ENCODE measurements around the gene PAH. TPM values are rescaled to one million over a fixed set of nuclear protein-coding genes. Genes with fewer than 3 reads are reported as not detected.

The PAH gene
- total and polyA plus RNA-seq, 2 of the 13 experiments (the other 11 are each of a cell fraction or from before 2014, with no cell fraction given) = 192 to 451 TPM

- FAIRE-seq (no peak), ATAC-seq (no peak), DNase-seq (ENCODE audit: low spot score) (no peak)
- 7% methylated on average over 3 of the region's 3 CpGs for WGBS (ENCODE audit: low lambda C conversion rate)
- H3K4me3 ChIP-seq (replicated peaks in 1 of 3; ENCODE audit: insufficient read depth in 1 of 3, low read depth in 2 of 3, low read length in 3 of 3) = no peak overlapping the region
- TF ChIP-seq ZNF740 (CRISPR knock-in tag; IDR thresholded peaks at IDR 0.05) = no peak
- TF ChIP-seq NCOA2 (CRISPR knock-in tag; IDR thresholded peaks at IDR 0.05) = no peak
- TF ChIP-seq ZNF292 (CRISPR knock-in tag; IDR thresholded peaks at IDR 0.05; ENCODE audit: borderline replicate concordance, low read depth) = no peak
- TF ChIP-seq SRF (IDR thresholded peaks at IDR 0.05; ENCODE audit: low read depth, low read length) = no peak
- no peak for TF ChIP-seq SMC3 (IDR thresholded peaks at IDR 0.05; ENCODE audit: low read length)
- TF ChIP-seq PBX3 (CRISPR knock-in tag; IDR thresholded peaks at IDR 0.05; ENCODE audit: borderline replicate concordance) = no peak
- 0 out of 2 replicates have a peak, but pooled peaks have one; percentile 27 for TF ChIP-seq GATAD2A (CRISPR knock-in tag; IDR thresholded peaks at IDR 0.05)
- peak; percentile 44; the same call in 1 of the 2 replicates for TF ChIP-seq ARID3A (IDR thresholded peaks at IDR 0.05; ENCODE audit: low read depth, low read length)
- TF ChIP-seq AKNA (CRISPR knock-in tag; IDR thresholded peaks at IDR 0.05; ENCODE audit: borderline replicate concordance) = no peak
- no peak for TF ChIP-seq MED1 (CRISPR knock-in tag; IDR thresholded peaks at IDR 0.05)
- no peak for TF ChIP-seq KLF15 (CRISPR knock-in tag; IDR thresholded peaks at IDR 0.05; ENCODE audit: borderline replicate concordance)
- no peak for TF ChIP-seq GPN1 (CRISPR knock-in tag; IDR thresholded peaks at IDR 0.05; ENCODE audit: borderline replicate concordance)
- no peak for TF ChIP-seq FOXK2 (IDR thresholded peaks at IDR 0.05)
- TF ChIP-seq ZNF572 (CRISPR knock-in tag; IDR thresholded peaks at IDR 0.05) = no peak
- 0 out of 4 replicates have a peak, but pooled peaks of 1 of the 2 experiments have one; percentile 24 for TF ChIP-seq ATF4 (CRISPR knock-in tag; IDR thresholded peaks at IDR 0.05)
- peak; percentile 56; the same call in 1 of the 2 replicates for TF ChIP-seq KAT2B (IDR thresholded peaks at IDR 0.05; ENCODE audit: borderline replicate concordance, low read depth, low read length)
- no peak overlapping the region for H3K9ac ChIP-seq (ENCODE audit: insufficient read depth, low read depth, low read length)
- no peaks in the 10 kb centered on the region for H3K79me2 ChIP-seq (ENCODE audit: insufficient read depth, low read length)
- ChIA-PET CTCF (ENCODE audit: low intra/inter-chr PET ratio, low total read pairs) (no interaction called here), POLR2A (no interaction called here)
- no peak overlapping the region for H3K4me2 ChIP-seq (ENCODE audit: low read depth, low read length)
- no TSS peak for BruUV-seq (replicated peaks)
- H3K27me3 ChIP-seq (ENCODE audit: control insufficient read depth in 1 of 2, insufficient read depth in 2 of 2, low read length in 2 of 2) = no peaks in the 10 kb centered on the region
- no peaks in the 10 kb centered on the region for H3K9me3 ChIP-seq (ENCODE audit: low read length)
- H3K4me1 ChIP-seq (ENCODE audit: insufficient read depth, low read length) = no peaks in the 10 kb centered on the region
- H4K20me1 ChIP-seq (ENCODE audit: insufficient read depth, low read length) = no peaks in the 10 kb centered on the region
- no peak overlapping the region for H2AFZ ChIP-seq (ENCODE audit: low read length)
- H3K27ac ChIP-seq (ENCODE audit: extremely low read length, insufficient read depth, low read length) = no peak overlapping the region
- intact Hi-C loops (cut with micrococcal nuclease; ENCODE audit: unreplicated experiment) = no loop called here
- no peaks in the 10 kb centered on the region for H3K36me3 ChIP-seq (replicated peaks in 1 of 2; ENCODE audit: control insufficient read depth in 1 of 2, insufficient read depth in 2 of 2, low read length in 2 of 2)
- in situ Hi-C loops (cut with HindIII; ENCODE audit: extremely low pct_ligation_motif_present, low pct_unique_long_range_greater_than_20kb) = no loop called here
Observed at GRCh38 chr12:102808412-102808811, 108.6 kb downstream of the PAH start.

Data from HepG2 (cell line).